ENCODE data around the gene HRH1. TPM values are rescaled to one million over a fixed set of nuclear protein-coding genes. Genes with fewer than 3 reads are reported as not detected.

Gene HRH1
- total RNA-seq, 1 donor from 2014 or later: 2.7 TPM

- DNase-seq (ENCODE audit: low read depth): peak; percentile 33
Measured at GRCh38 chr3:11306817-11307589, 152.7 kb downstream of the HRH1 start.

DNA sequence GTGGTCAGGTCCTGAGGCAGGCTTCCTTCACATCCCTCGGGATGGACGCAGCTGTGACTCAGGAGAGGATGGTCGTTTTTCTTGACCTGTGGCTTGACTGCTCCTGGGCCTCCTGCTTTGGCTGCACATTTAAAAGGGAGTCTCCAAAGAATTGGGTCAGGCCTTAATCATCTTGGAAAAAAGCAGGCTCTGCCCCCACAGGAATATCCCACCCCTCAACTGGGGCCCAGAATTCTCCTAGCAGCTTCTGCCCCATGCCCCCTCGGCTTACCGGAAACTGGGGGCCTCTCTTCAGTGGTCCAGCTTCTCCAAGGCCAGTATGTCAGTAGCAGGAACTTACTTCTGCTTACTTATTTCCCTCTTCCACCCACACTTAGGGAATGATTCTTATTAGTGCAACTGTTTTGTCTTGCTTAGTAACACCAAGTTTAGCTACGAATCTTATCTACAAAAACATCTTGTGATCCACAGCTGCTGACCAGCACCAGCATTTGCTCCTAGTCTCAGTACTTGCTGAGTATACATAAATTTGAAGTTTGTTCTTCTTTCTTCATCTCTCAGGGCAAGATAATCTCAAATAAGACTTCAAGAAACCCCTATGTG, 153.6 kb downstream of the HRH1 start:
- DNase-seq (ENCODE audit: low read depth): no peak

DNA sequence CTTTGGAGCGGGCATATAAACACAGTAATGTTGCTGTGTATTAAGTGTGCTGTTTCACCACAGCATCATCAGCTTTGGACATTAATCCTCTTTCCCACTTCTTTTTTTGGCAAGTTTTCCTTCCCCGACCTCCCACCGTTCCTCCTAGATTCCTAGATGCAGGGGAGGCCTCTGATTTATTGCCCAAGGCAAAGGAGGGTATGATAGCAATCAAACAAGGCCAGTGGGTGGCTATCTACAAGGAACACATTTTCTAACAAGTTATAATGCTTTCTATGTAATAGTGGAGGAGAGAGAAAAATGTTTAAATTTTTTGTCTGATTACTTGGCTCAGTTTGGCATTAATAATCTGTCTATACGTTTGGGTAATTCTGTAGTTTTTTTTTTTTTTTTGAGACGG, 156.0 kb downstream of the HRH1 start:
- no peak for DNase-seq (ENCODE audit: low read depth)

DNA sequence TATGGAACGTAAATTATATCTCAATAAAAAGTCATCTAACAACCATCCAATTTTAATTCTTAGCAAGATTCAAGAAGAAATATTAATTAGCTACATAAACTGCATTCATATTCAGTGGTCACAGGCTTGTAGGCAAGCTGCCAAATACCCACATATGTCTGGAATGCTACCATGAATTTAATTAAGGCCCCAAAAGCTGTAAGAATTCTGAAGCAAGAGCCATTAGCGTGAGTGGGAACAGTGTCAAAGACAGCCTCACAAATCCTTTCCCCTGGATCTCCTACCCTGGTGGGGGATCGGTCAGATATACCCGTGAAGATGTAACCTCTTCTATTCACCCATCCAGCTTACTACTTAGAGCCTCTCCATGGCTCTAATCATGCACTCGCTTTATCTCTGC, 157.9 kb downstream of the HRH1 start:
- DNase-seq (ENCODE audit: low read depth): no peak

Other genes with a start within 250 kb of the HRH1 start
- gene SLC6A1, start 161.7 kb upstream of the HRH1 start, total RNA-seq: 0.26 TPM in 1 of 2 replicates, not detected in the other
- gene ATG7, start 117.9 kb downstream of the HRH1 start, total RNA-seq: 16.8 and 24.3 TPM in 2 replicates